Stimulated activated CD8-positive, alpha-beta memory T cell treated with anti-CD3 and anti-CD28 coated beads, Interleukin-2, amount 100 ng/mL, for 48 hours (primary cell): Measurements from ENCODE around the gene SLC17A2.

ENCODE experiments used
- DNase-seq, 2 donors: peaks; one replicate each; pipeline ENCODE4 v3.0.0-alpha.2; 2020; ENCODE audit warnings: low read depth in 2 of 2

The SLC17A2 gene

GRCh38 chr6:25921525-25922203 is 8.8 kb downstream of the SLC17A2 start:
- DNase-seq = no peak

- DNase-seq = no peak
These were observed 10.8 kb downstream of the SLC17A2 start for GRCh38 chr6:25919657-25920056.

- no peak for DNase-seq
These were observed 12.3 kb downstream of the SLC17A2 start for GRCh38 chr6:25918083-25918683.

GRCh38 chr6:25916789-25917490 is 13.6 kb downstream of the SLC17A2 start:
- DNase-seq = no peak

GRCh38 chr6:25916330-25916729 is 14.2 kb downstream of the SLC17A2 start:
- no peak for DNase-seq

DNA sequence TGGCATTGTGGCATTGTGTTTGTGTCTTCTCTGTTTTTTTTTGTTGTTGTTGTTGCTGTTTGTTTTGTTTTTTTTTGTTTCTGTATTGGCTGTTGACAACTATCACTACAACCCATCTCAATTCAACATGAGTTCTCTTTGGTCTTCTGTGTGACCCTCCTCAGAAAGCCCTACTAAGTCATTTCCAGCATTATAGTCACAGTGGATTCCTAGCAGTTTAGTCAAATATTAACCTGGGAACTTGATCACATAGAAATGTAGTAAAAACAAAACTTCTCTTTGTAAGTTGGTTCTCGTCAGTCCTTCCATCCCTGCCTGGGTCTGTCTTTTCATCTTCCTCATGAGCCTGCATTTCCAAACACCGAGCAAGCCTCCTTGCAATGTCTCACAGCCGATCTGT is 16.8 kb downstream of the SLC17A2 start:
- no peak for DNase-seq

DNA sequence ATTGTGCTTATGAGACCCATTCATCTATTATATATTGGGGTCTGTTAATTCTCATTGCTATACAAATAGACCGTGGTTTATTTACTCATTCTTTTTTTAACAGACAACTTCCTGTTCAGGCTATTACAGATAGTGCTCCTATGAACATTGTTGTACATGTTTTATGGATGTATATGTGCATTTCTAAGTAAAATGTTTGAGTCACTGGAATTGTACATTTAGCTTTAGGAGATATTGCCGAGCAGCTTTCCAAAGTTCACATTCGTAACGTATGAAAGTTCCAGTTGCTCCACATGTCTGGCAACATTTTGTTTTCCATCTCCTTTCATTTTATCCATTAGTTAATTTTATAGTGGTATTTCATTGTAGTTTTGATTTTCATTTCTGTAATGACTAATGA is 19.1 kb downstream of the SLC17A2 start:
- DNase-seq = no peak

DNA sequence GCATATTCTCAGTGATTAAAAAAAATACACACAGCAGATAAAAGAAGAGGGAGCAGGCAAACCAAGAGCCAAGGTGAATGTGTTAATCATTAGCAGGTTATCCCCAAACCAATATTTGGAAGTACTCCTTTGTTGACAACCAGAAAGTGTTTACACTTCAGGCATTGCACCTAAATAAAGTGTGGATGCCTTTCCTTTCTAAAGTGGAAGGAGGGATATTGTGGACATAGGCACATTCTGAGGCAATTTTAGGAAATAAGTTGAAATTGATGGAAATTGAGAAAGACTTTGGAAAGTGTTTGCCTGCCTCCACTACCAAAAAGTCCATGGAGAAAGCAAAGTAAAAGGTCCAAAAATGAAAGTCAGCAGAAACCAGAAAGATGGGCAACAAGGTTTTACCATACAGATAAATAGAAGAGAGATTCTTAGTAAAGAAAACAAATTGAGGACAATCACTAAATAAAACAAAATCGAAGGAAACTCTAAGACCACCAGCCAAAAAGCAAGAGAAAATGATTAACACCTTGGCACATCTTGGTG is 22.9 kb downstream of the SLC17A2 start:
- DNase-seq = no peak

GRCh38 chr6:25903467-25904099 is 26.9 kb downstream of the SLC17A2 start:
- DNase-seq = no peak

DNA sequence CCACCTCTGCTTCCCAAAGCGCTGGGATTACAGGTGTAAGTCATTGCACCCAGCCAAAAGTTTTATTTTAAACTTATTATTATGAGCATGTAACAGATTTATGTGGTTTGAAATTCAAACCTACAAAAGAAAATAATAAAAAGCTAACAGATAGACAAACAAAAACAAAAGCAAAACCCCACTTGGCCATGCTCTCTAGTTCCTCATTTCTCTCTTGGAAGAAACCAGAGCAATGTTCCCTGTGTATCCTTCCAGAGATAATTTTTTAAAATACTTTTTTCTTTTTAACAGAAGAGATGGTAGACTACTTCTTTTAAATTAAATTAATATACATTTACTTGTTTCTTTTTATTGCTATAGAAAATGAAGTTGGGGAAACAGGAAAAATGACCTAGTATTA is 28.4 kb downstream of the SLC17A2 start:
- DNase-seq = no peak

- no peak for DNase-seq
These were observed 29.6 kb downstream of the SLC17A2 start for GRCh38 chr6:25900843-25901242.

- no peak for DNase-seq
These were observed 30.7 kb downstream of the SLC17A2 start for GRCh38 chr6:25899580-25900408.

DNA sequence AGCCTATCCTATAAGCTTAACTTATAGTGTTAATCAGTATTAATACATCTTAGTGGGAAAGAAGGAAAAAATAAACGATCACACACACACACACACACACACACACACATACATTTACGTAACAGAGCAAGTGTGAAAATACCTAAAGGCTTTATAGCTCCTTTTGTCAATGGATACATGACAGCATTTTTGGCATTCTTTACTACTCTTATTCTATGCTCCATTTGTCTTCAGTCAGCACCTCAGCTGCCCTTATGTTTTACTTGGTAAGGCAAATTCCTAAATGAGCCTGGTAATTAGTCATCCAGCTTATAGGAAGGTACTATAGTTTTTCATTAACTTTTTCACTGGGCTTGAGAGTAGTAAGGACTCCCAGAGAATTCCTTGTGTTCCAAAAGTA is 31.4 kb downstream of the SLC17A2 start:
- no peak for DNase-seq

GRCh38 chr6:25898289-25898977 is 32.1 kb downstream of the SLC17A2 start:
- DNase-seq = no peak

- DNase-seq = no peak
These were observed 34.2 kb downstream of the SLC17A2 start for GRCh38 chr6:25896252-25896651.

DNA sequence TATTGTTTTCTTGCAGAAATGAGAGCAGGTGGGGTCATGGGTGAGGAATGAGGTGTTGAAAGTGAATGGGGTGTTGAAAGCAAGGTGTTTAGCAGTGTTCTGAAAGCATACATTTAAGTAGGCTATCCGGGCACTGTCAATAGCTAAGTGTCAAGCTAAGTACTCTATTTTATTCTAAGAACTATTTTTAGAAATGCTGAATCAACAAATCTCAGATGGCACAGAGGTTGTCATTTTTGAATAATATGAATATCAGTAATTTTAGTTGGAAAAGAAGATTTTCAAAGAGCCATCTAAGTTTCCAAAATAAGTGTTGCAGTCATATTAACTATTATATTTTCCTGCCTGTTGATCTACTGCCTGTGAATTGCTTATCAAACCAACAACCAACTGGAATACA is 34.7 kb downstream of the SLC17A2 start:
- no peak for DNase-seq

DNA sequence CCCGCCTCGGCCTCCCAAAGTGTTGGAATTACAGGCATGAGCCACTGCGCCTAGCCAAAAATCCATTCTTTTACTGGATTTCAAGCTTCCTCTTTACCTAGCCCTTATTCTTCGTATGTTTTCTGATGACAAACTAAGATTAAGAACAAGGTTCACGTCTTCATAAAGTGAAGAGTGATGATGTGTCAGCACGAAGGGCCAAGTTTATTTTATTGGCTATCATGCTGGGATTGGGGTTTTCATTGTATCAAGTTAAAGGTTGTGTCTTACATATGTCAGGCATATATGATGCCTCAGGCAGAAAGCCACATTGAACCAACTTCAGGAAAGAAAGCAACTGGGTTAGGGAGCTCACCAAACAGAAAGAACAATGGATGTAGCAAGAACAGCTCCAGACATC is 36.7 kb downstream of the SLC17A2 start:
- no peak for DNase-seq

DNA sequence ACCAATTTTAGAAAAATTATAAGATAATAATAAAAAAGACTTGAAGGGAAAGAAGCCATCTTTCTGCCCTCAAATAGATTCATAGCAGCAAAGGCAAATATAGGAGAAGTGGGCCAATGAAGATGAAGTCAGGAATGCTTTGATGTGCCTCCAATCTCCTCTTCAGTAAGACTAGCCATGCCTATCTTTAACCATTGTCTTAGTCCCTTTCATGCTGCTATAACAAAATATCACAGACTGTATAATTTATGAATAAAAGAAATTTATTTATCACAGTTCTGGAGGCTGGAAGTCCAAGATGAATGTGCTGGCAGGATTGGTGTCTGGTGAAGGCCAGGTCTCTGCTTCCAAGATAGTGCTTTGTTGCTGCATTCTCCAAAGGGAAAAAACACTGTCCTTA is 37.6 kb downstream of the SLC17A2 start:
- no peak for DNase-seq

DNA sequence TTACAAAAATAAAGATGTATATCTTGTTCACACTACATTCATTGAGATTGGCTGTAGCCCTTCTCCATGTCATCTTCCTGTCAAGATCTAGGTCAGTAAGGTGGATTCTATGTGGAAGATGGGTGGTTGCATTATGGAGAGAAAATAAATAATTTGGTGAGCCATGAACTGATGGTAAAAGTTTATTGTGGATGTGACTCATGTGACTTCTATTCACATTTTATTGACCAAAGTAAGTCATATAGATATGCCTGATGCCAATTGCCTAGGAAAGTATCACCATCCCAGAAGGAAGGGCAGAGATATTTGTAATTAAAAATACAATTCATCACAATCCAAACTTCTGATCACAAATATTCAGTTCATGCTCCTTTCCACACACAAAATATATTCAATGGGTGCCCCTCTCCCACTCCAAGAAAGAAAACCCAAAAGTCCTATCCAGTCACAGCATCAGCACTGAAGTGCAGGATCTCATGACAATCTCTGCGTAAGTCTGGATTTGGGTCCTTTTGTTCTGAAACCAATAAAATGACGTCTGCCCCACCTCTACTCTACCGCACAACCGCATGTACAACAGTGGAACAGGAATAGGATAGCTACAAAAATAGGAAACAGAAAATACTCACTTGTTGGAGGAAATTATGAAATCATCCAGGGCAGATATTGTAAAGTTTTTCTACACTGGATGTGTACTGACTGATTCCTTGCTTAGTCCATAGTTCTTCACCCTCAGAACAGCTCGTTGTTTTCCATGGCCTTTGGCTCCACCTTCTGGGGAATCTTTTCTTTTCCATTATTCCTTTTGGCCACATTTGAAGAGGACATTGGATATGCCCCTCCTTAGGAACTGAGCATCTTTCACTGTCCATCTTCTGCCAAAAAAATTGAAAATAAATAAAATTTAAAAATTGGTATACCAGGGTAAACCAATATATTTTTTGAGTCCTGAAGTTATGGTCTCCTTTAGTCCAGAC is 40.3 kb downstream of the SLC17A2 start:
- no peak for DNase-seq

- no peak for DNase-seq
These were observed 41.9 kb downstream of the SLC17A2 start for GRCh38 chr6:25888626-25889025.
